Measurements from ENCODE around the gene NAV1. TPM values are rescaled to one million over a fixed set of nuclear protein-coding genes. Genes with fewer than 3 reads are reported as not detected.

The NAV1 gene
- total and polyA plus RNA-seq, 2 experiments from 2014 or later, result 75.6 to 79.0 TPM

DNA sequence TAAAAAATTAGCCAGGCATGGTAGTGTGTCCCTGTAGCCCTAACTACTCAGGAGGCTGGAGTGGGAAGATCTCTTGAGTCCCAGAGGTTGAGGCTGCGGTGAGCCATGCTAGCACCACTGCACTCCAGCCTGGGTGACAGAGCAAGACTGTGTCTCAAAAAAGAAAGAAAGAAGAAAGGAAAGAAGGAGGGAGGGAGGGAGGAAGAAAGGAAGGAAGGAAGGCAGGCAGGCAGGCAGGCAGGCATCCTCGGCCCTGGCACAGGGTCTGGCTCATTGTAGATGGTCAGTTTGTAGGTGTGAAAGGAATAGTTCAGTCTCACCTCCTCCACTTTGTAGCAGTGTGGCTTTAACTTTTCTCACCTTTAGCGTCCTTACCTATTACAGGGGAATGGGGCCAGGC, 25.0 kb downstream of the NAV1 start:
- peaks cover 67% of the 10 kb centered on the region for H3K4me1 ChIP-seq (ENCODE audit: insufficient read depth)
- in situ Hi-C loops (cut with MboI), result loop anchor here (10.0 kb wide), 1 partner anchor 141 kb away; no protein-coding TSS in a partner anchor
- 75 to 88% methylated on average over 3 of the region's 3 CpGs for WGBS, 2 experiments (ENCODE audit: low coverage in 1 of 2, low lambda C conversion rate in 2 of 2, missing lambda C conversion rate in 2 of 2)

GRCh38 chr1:201565024-201565730, 26.2 kb downstream of the NAV1 start:
- in situ Hi-C loops (cut with MboI), result loop anchor here (10.0 kb wide), 1 partner anchor 140 kb away; no protein-coding TSS in a partner anchor

More for the DNA sequence above, 25.0 kb downstream of the NAV1 start:
- Histone ChIP-seq H3K9me2 (ENCODE audit: insufficient read depth) (no peaks in the 10 kb centered on the region), H3K9me3 (ENCODE audit: low read depth) (no peaks in the 10 kb centered on the region), H3K27ac (peak overlapping the region; percentile 97), H4K20me1 (ENCODE audit: insufficient read depth) (no peaks in the 10 kb centered on the region), H3K4me2 (ENCODE audit: unreplicated experiment) (peak overlapping the region; percentile 58), H2AFZ (no peak overlapping the region), H3K4me3 (peak overlapping the region; percentile 46), H3K79me2 (ENCODE audit: insufficient read depth) (peaks cover 86% of the 10 kb centered on the region), H3K27me3 (replicated peaks; ENCODE audit: insufficient read depth) (no peaks in the 10 kb centered on the region), H3K36me3 (ENCODE audit: low read depth) (no peaks in the 10 kb centered on the region), H3K9ac (peak overlapping the region; percentile 60), H3F3A (ENCODE audit: insufficient read depth) (peaks cover 53% of the 10 kb centered on the region)
- no peak for TF ChIP-seq EZH2phosphoT487 (IDR thresholded peaks at IDR 0.05; ENCODE audit: insufficient read depth, low read depth)
- no peak for TF ChIP-seq EZH2 (IDR thresholded peaks at IDR 0.05; ENCODE audit: insufficient read depth, poor library complexity, severe bottlenecking)
- DNase-seq, result no peak

GRCh38 chr1:201565771-201566528, 27.0 kb downstream of the NAV1 start:
- in situ Hi-C loops (cut with MboI), result loop anchor here (10.0 kb wide), 1 partner anchor 139 kb away; no protein-coding TSS in a partner anchor
- H3K4me2 ChIP-seq (ENCODE audit: unreplicated experiment), result peak overlapping the region; percentile 37
- 75 to 79% methylated on average over 12 of the region's 12 CpGs for WGBS, 2 experiments (ENCODE audit: low coverage in 1 of 2, low lambda C conversion rate in 2 of 2, missing lambda C conversion rate in 2 of 2)
- 0 out of 2 replicates have a peak, but pooled peaks cover 6% of the 10 kb centered on the region for H3K36me3 ChIP-seq (ENCODE audit: low read depth)
- H3K79me2 ChIP-seq (ENCODE audit: insufficient read depth), result peaks cover 86% of the 10 kb centered on the region
- no peak overlapping the region for H2AFZ ChIP-seq
- H3K27me3 ChIP-seq (replicated peaks; ENCODE audit: insufficient read depth), result no peaks in the 10 kb centered on the region
- H3K9me2 ChIP-seq (ENCODE audit: insufficient read depth), result no peaks in the 10 kb centered on the region
- H3K9me3 ChIP-seq (ENCODE audit: low read depth), result no peaks in the 10 kb centered on the region
- no peak for TF ChIP-seq EZH2 (IDR thresholded peaks at IDR 0.05; ENCODE audit: insufficient read depth, poor library complexity, severe bottlenecking)
- TF ChIP-seq EZH2phosphoT487 (IDR thresholded peaks at IDR 0.05; ENCODE audit: insufficient read depth, low read depth), result no peak
- H3K4me1 ChIP-seq (ENCODE audit: insufficient read depth), result peaks cover 54% of the 10 kb centered on the region
- H3K9ac ChIP-seq, result peak overlapping the region; percentile 34
- H4K20me1 ChIP-seq (ENCODE audit: insufficient read depth), result no peaks in the 10 kb centered on the region
- H3K4me3 ChIP-seq, result no peak overlapping the region; the same call in 1 of the 2 replicates
- DNase-seq, result no peak
- H3K27ac ChIP-seq, result peak overlapping the region; percentile 29
- H3F3A ChIP-seq (ENCODE audit: insufficient read depth), result peaks cover 36% of the 10 kb centered on the region

More at GRCh38 chr1:201565024-201565730, 26.2 kb downstream of the NAV1 start:
- Histone ChIP-seq H4K20me1 (ENCODE audit: insufficient read depth) (no peaks in the 10 kb centered on the region), H3K4me2 (ENCODE audit: unreplicated experiment) (peak overlapping the region; percentile 58), H3F3A (ENCODE audit: insufficient read depth) (peaks cover 44% of the 10 kb centered on the region), H3K9ac (peak overlapping the region; percentile 34; the same call in 1 of the 2 replicates), H3K27ac (peak overlapping the region; percentile 29), H3K4me1 (ENCODE audit: insufficient read depth) (peaks cover 62% of the 10 kb centered on the region), H3K27me3 (replicated peaks; ENCODE audit: insufficient read depth) (no peaks in the 10 kb centered on the region), H2AFZ (no peak overlapping the region), H3K36me3 (ENCODE audit: low read depth) (0 out of 2 replicates have a peak, but pooled peaks cover 6% of the 10 kb centered on the region), H3K4me3 (peak overlapping the region; percentile 46), H3K79me2 (ENCODE audit: insufficient read depth) (peaks cover 86% of the 10 kb centered on the region), H3K9me3 (ENCODE audit: low read depth) (no peaks in the 10 kb centered on the region), H3K9me2 (ENCODE audit: insufficient read depth) (no peaks in the 10 kb centered on the region)
- 39 to 46% methylated on average over 12 of the region's 12 CpGs for WGBS, 2 experiments (ENCODE audit: low coverage in 1 of 2, low lambda C conversion rate in 2 of 2, missing lambda C conversion rate in 2 of 2)
- TF ChIP-seq EZH2 (IDR thresholded peaks at IDR 0.05; ENCODE audit: insufficient read depth, poor library complexity, severe bottlenecking) (no peak), EZH2phosphoT487 (IDR thresholded peaks at IDR 0.05; ENCODE audit: insufficient read depth, low read depth) (no peak)
- DNase-seq, result peak; percentile 49

DNA sequence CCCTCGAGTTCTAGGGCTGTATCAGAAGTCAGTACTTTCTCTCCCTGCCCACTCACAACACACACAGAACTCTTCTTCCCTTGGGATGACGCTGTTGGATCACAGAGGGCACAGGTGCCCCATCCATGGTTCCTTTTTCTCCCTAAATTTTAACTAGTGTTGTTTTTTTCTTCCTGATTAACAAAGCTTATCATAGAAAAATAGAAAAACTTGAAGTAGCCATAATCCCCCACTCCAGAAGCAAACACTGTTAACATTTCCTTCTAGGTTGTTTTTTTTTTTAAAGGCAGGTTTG, 27.5 kb downstream of the NAV1 start:
- Histone ChIP-seq H3K27ac (no peak overlapping the region), H3K27me3 (replicated peaks; ENCODE audit: insufficient read depth) (no peaks in the 10 kb centered on the region), H3K9me2 (ENCODE audit: insufficient read depth) (no peaks in the 10 kb centered on the region), H3K79me2 (ENCODE audit: insufficient read depth) (peaks cover 86% of the 10 kb centered on the region), H2AFZ (no peak overlapping the region), H4K20me1 (ENCODE audit: insufficient read depth) (no peaks in the 10 kb centered on the region), H3K9ac (no peak overlapping the region), H3K4me3 (no peak overlapping the region), H3K9me3 (ENCODE audit: low read depth) (no peaks in the 10 kb centered on the region), H3K4me2 (ENCODE audit: unreplicated experiment) (no peak overlapping the region), H3F3A (ENCODE audit: insufficient read depth) (peaks cover 31% of the 10 kb centered on the region), H3K36me3 (ENCODE audit: low read depth) (0 out of 2 replicates have a peak, but pooled peaks cover 6% of the 10 kb centered on the region), H3K4me1 (ENCODE audit: insufficient read depth) (peaks cover 49% of the 10 kb centered on the region)
- in situ Hi-C loops (cut with MboI), result loop anchor here (10.0 kb wide), 1 partner anchor 138 kb away; no protein-coding TSS in a partner anchor
- 89 to 92% methylated on average over 2 of the region's 2 CpGs for WGBS, 2 experiments (ENCODE audit: low coverage in 1 of 2, low lambda C conversion rate in 2 of 2, missing lambda C conversion rate in 2 of 2)
- TF ChIP-seq EZH2phosphoT487 (IDR thresholded peaks at IDR 0.05; ENCODE audit: insufficient read depth, low read depth) (no peak), EZH2 (IDR thresholded peaks at IDR 0.05; ENCODE audit: insufficient read depth, poor library complexity, severe bottlenecking) (no peak)
- no peak for DNase-seq
